Measurements from ENCODE around the gene LYRM1. TPM values are rescaled to one million over a fixed set of nuclear protein-coding genes. Genes with fewer than 3 reads are reported as not detected.

LYRM1 gene
- total and polyA plus RNA-seq, 12 donors = 37.4 to 69.4 (median 53.4) TPM

- WGBS, 2 donors = 93 to 100% methylated on average over 1 of the region's 1 CpG
- H3K36me3 ChIP-seq = peaks cover 0 to 49% (median 0%) of the 10 kb centered on the region in 9 donors
- H3K9me3 ChIP-seq = no peaks in the 10 kb centered on the region
- no peaks in the 10 kb centered on the region for H3K27me3 ChIP-seq
- TF ChIP-seq CTCF (IDR thresholded peaks at IDR 0.05) = no peak
- intact Hi-C loops (cut with DNase I) = no loop called here
- H3K27ac ChIP-seq = peak overlapping the region in 2 of 10 donors; percentile 25 to 32
- ATAC-seq = no peak
- H3K4me3 ChIP-seq = no peak overlapping the region
- no peak for DNase-seq
- peaks cover 0 to 72% (median 33%) of the 10 kb centered on the region in 9 donors for H3K4me1 ChIP-seq
Observed at GRCh38 chr16:20887207-20887606, 13.4 kb upstream of the LYRM1 start.

GRCh38 chr16:20889625-20890275, 10.8 kb upstream of the LYRM1 start:
- 87 to 91% methylated on average over 4 of the region's 4 CpGs for WGBS, 2 donors
- Histone ChIP-seq H3K27me3 (no peaks in the 10 kb centered on the region), H3K36me3 (peaks cover 0 to 74% (median 3%) of the 10 kb centered on the region in 9 donors), H3K4me3 (no peak overlapping the region), H3K4me1 (peaks cover 0 to 61% (median 20%) of the 10 kb centered on the region in 9 donors), H3K27ac (no peak overlapping the region), H3K9me3 (no peaks in the 10 kb centered on the region)
- DNase-seq = no peak
- no peak for TF ChIP-seq CTCF (IDR thresholded peaks at IDR 0.05)
- intact Hi-C loops (cut with DNase I) = no loop called here
- ATAC-seq = no peak

- DNase-seq (no peak), ATAC-seq (peak in 1 of 8 donors; percentile 32)
- peaks cover 2 to 61% (median 36%) of the 10 kb centered on the region in 9 donors for H3K4me1 ChIP-seq
- TF ChIP-seq CTCF (IDR thresholded peaks at IDR 0.05) = no peak
- peaks cover 0 to 80% (median 8%) of the 10 kb centered on the region in 9 donors for H3K36me3 ChIP-seq
- H3K27me3 ChIP-seq = no peaks in the 10 kb centered on the region
- WGBS, 2 donors = 45 to 69% methylated on average over 2 of the region's 2 CpGs
- intact Hi-C loops (cut with DNase I) = no loop called here
- H3K27ac ChIP-seq = no peak overlapping the region
- no peaks in the 10 kb centered on the region for H3K9me3 ChIP-seq
- no peak overlapping the region for H3K4me3 ChIP-seq
Observed at GRCh38 chr16:20894388-20894787, 6.2 kb upstream of the LYRM1 start.

GRCh38 chr16:20897253-20897897, 3.2 kb upstream of the LYRM1 start:
- no peak for TF ChIP-seq CTCF (IDR thresholded peaks at IDR 0.05)
- peak overlapping the region in 3 of 10 donors; percentile 7 to 97 (median 95) for H3K27ac ChIP-seq
- WGBS, 2 donors = 80 to 82% methylated on average over 4 of the region's 4 CpGs
- H3K36me3 ChIP-seq = peaks cover 0 to 55% (median 8%) of the 10 kb centered on the region in 9 donors
- no peak overlapping the region for H3K4me3 ChIP-seq
- DNase-seq = no peak
- ATAC-seq = no peak
- intact Hi-C loops (cut with DNase I) = loop anchor here in 1 of 10 donors (5.0 kb wide), 1 partner anchor 45 kb away; no protein-coding TSS in a partner anchor
- H3K27me3 ChIP-seq = no peaks in the 10 kb centered on the region
- peaks cover 3 to 64% (median 38%) of the 10 kb centered on the region in 9 donors for H3K4me1 ChIP-seq
- no peaks in the 10 kb centered on the region for H3K9me3 ChIP-seq

All from heart right ventricle (tissue), 16 donors.